Measurements from ENCODE around the gene KIF2A. TPM values are rescaled to one million over a fixed set of nuclear protein-coding genes. Genes with fewer than 3 reads are reported as not detected.

Gene KIF2A
- total RNA-seq, 1 donor from 2014 or later, result 96.2 TPM

DNA sequence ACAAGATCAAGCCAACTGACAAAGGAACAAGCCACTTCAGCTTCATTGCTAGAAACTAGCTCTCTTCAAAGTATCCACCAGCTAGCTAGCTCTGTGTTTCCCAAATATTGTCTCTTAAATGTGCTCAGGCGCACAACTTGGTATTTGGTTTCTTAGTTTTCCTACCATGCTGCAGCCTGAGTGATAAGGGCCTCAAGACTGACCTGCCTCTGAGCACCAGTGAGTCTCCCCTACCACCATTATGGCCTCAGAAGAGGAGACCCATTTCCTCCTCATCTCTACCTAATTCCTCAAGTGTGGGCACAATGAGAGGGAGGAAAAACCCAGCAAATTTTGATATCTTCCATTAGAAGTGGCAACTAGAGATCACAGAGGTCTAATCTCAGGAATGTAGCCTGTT is 34.6 kb upstream of the KIF2A start:
- Mint-ChIP-seq H3K27me3 (ENCODE audit: low read depth) (no peaks in the 10 kb centered on the region), H3K36me3 (ENCODE audit: low read depth) (no peaks in the 10 kb centered on the region), H3K4me1 (no peaks in the 10 kb centered on the region), H3K27ac (ENCODE audit: unreplicated experiment) (no peak overlapping the region), H3K9me3 (no peaks in the 10 kb centered on the region), H3K4me3 (no peak overlapping the region)
- DNase-seq (ENCODE audit: low read depth, low spot score), result no peak
- TF ChIP-seq CTCF (conservative IDR thresholded peaks at IDR 0.05), result no peak

- H3K4me1 Mint-ChIP-seq, result no peaks in the 10 kb centered on the region
These were observed 34.1 kb upstream of the KIF2A start for GRCh38 chr5:62271870-62272269.

DNA sequence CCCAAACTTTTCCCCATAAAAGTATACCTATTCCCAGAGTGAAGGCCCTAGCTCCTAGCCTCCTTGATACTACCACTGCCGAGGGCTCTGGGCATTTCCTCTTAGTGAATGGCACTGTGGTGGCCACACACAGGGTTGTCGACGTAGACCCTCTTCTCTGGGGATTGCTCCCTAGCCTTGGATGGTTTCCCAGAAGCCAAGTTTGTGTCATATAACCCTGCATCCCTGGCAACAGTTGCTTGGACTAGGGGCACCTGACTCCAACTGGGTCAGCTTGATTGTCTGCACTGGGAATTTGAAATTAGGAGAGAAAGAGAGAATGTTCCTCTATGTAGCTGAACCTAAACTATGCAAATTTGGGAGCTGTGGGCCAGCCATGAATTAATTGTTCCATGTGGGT is 32.3 kb upstream of the KIF2A start:
- Mint-ChIP-seq H3K4me1 (no peaks in the 10 kb centered on the region), H3K27ac (ENCODE audit: unreplicated experiment) (no peak overlapping the region), H3K27me3 (ENCODE audit: low read depth) (no peaks in the 10 kb centered on the region), H3K4me3 (no peak overlapping the region), H3K36me3 (ENCODE audit: low read depth) (no peaks in the 10 kb centered on the region), H3K9me3 (no peaks in the 10 kb centered on the region)
- DNase-seq (ENCODE audit: low read depth, low spot score), result no peak
- no peak for TF ChIP-seq CTCF (conservative IDR thresholded peaks at IDR 0.05)

More at GRCh38 chr5:62271870-62272269, 34.1 kb upstream of the KIF2A start:
- Mint-ChIP-seq H3K27ac (ENCODE audit: unreplicated experiment) (no peak overlapping the region), H3K27me3 (ENCODE audit: low read depth) (no peaks in the 10 kb centered on the region), H3K4me3 (no peak overlapping the region), H3K9me3 (no peaks in the 10 kb centered on the region), H3K36me3 (ENCODE audit: low read depth) (no peaks in the 10 kb centered on the region)
- TF ChIP-seq CTCF (conservative IDR thresholded peaks at IDR 0.05), result no peak
- DNase-seq (ENCODE audit: low read depth, low spot score), result no peak

DNA sequence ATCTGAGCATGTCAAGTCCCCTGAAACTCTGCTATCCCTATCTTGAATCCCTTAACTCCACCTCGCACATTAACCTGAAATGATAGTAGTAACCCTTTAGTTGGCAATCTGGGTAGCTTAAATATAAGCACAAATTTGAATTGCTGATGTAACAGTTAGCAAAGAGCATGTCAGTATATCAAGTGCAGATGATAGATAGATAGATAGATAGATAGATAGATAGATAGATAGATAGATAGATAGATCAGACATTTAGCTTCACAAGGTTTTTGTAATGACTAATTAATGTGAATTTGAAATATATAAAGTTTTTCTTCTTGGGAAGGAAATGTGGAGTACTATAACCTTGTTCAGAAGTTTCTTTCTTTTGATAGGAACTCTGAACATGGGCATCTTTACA is 30.4 kb upstream of the KIF2A start:
- no peak for TF ChIP-seq CTCF (conservative IDR thresholded peaks at IDR 0.05)
- no peaks in the 10 kb centered on the region for H3K27me3 Mint-ChIP-seq (ENCODE audit: low read depth)
- H3K36me3 Mint-ChIP-seq (ENCODE audit: low read depth), result no peaks in the 10 kb centered on the region
- H3K4me3 Mint-ChIP-seq, result no peak overlapping the region
- no peaks in the 10 kb centered on the region for H3K4me1 Mint-ChIP-seq
- H3K27ac Mint-ChIP-seq (ENCODE audit: unreplicated experiment), result no peak overlapping the region
- H3K9me3 Mint-ChIP-seq, result no peaks in the 10 kb centered on the region
- DNase-seq (ENCODE audit: low read depth, low spot score), result no peak

DNA sequence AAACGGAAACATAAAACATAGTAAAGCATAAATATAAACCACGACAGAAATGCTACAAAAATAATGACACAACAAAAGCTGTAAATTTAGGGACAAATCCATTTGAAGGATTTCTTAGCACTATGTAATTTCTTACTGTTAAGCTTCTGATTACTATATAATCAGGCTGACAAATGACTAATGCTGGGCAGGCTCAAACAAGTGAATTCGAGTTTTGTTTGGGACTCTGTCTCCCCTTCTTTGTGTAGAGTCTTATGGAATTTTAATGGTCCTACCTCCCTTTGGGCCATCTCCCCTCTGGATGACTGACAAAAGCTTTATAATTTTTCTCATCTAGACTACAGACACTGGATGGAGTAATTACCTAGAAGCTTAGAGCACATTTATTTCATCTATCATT is 24.6 kb upstream of the KIF2A start:
- Mint-ChIP-seq H3K9me3 (no peaks in the 10 kb centered on the region), H3K4me1 (no peaks in the 10 kb centered on the region), H3K36me3 (ENCODE audit: low read depth) (no peaks in the 10 kb centered on the region), H3K27ac (ENCODE audit: unreplicated experiment) (no peak overlapping the region), H3K27me3 (ENCODE audit: low read depth) (no peaks in the 10 kb centered on the region), H3K4me3 (no peak overlapping the region)
- no peak for DNase-seq (ENCODE audit: low read depth, low spot score)
- no peak for TF ChIP-seq CTCF (conservative IDR thresholded peaks at IDR 0.05)

GRCh38 chr5:62282064-62282463 is 23.9 kb upstream of the KIF2A start:
- Mint-ChIP-seq H3K4me3 (no peak overlapping the region), H3K27me3 (ENCODE audit: low read depth) (no peaks in the 10 kb centered on the region), H3K36me3 (ENCODE audit: low read depth) (no peaks in the 10 kb centered on the region), H3K9me3 (no peaks in the 10 kb centered on the region), H3K4me1 (no peaks in the 10 kb centered on the region), H3K27ac (ENCODE audit: unreplicated experiment) (no peak overlapping the region)
- no peak for DNase-seq (ENCODE audit: low read depth, low spot score)
- no peak for TF ChIP-seq CTCF (conservative IDR thresholded peaks at IDR 0.05)
